HG03025 (cell line): ENCODE measurements around the gene CEP112.

ENCODE experiments used
- ATAC-seq: cut with Tn5 transposase; IDR thresholded peaks from one replicate; pipeline ENCODE4 v1.9.1; 2021; ENCODE audit warnings: mild to moderate bottlenecking, moderate library complexity; ENCODE audit not compliant: unreplicated experiment, low FRiP score

Gene CEP112

DNA sequence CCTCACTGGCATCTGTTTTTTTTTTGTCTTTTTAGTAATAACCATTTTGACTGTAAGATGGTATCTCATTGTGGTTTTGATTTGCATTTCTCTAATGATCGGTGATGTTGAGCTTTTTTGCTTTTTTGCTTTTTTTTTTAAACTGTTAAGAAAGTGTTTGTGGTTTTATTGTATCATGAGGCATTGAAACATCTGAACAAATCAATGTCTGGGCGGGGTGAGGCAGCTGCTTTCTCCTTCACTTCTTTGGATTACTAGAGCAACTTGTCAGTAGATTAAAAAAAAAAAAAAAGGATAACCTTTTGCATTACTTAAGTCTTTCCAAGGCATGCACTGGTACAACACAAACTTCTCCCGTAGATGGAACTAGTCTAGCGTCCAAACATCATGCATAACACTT, 191.7 kb downstream of the CEP112 start:
- ATAC-seq = no peak

GRCh38 chr17:65998675-65999074, 193.3 kb downstream of the CEP112 start:
- ATAC-seq = no peak

- ATAC-seq = no peak
These were observed 197.3 kb downstream of the CEP112 start for GRCh38 chr17:65994679-65995078.

- ATAC-seq = no peak
These were observed 197.8 kb downstream of the CEP112 start for GRCh38 chr17:65994114-65994513.

GRCh38 chr17:65990593-65990992, 201.3 kb downstream of the CEP112 start:
- no peak for ATAC-seq

DNA sequence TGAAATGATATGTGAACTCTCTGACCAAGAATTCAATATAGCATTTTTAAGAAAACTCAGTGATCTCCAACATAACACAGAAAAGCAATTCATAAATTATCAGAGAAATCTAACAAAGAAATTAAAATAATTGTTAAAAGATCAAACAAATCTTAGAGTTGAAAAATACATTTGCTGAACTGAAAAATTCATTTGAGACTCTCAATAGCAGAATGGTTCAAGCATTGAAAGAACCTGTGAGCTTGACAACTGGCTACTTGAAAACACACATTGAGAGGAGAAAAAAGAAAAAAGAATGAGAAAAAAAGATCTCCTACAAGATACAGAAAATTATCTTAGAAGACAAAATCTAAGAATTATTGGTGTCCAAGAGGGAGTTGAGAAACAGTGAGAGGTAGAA, 203.5 kb downstream of the CEP112 start:
- ATAC-seq = no peak

GRCh38 chr17:65987988-65988387, 203.9 kb downstream of the CEP112 start:
- ATAC-seq = no peak

GRCh38 chr17:65985571-65985970, 206.4 kb downstream of the CEP112 start:
- no peak for ATAC-seq

GRCh38 chr17:65984299-65984698, 207.6 kb downstream of the CEP112 start:
- ATAC-seq = no peak

GRCh38 chr17:65978871-65979270, 213.1 kb downstream of the CEP112 start:
- no peak for ATAC-seq

GRCh38 chr17:65977041-65977440, 214.9 kb downstream of the CEP112 start:
- ATAC-seq = no peak

DNA sequence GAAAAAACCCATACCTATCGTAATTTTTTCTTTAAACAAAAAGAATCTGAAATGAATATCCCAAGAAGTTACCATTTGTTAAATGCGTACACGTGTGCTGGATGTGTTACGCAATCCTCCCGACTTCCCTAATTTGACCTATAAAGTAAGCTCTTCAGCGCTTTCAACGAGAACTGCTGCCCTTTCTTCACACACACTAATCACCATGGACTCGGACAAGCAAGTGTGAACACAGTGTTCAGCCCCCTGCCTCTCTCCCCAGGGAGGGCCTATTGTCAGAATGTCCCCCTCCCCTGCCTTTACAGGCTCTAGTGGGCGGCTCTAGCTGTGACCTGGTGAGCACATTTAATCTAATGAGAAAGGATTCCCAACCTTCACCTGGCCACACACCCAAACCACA, 216.1 kb downstream of the CEP112 start:
- ATAC-seq = no peak

DNA sequence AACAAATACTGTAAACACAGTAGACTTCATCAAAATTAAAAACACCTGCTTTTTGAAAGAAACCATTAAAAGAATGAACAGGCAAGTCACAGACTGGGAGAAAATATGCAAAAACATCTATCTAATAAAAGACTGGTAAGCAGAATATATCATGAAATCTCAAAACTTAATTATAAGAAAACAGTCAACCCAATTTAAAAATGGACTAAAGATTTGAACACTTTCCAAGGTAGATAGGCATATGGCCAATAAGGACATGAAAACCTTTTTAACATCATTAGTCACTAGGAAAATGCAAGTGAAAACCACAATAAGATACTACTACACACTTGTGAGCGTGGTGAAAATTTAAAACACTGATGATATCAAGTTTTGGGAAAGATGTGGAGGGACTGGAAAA, 218.7 kb downstream of the CEP112 start:
- no peak for ATAC-seq

- ATAC-seq = no peak
These were observed 224.6 kb downstream of the CEP112 start for GRCh38 chr17:65967372-65967771.

DNA sequence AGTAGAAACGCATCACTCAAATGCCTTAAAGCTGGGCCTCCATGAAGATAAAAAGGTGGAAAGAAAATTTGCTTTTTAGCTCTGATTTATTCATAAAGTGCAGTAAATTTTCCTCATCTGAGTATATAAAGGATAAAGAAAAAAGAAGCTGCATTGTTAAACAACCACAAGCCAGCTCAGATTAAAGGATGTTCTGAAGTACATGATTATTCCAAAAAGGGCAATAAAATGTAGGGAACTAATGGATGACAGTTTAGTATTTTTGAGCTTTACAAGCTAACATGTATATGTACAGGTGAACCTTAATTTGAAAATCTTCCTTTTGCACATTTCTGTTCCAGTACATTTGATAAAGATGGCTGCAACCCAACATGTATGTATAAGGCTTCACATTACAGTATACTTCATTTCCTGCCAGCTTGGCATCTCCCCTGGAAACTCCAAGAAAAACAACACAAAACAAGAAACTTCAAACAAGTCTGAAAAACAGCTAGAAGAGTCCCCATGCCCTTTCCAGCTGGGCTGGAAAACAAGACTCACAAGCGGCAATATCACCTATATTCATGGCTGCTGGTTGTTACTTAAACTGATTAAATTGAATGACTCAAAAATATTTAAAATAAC, 225.7 kb downstream of the CEP112 start:
- ATAC-seq = no peak

DNA sequence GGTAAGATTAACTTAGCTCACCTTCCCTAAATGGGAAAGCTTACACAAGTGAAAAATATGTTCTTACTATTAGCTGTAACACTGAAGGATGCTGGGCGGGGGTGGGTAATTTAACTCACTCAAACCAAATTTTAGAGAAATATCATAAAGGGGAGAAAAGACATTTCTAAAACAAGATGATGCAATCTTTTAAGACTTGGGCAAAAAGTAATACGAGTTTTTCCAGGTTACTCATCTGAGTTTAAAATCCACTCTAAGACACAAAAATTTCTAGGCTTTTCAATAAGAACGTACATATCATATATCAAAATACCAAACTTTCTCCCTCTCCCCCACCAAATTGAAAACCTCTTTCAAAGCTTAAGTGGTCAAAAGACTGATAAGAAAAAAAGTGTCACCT, 228.8 kb downstream of the CEP112 start:
- no peak for ATAC-seq

DNA sequence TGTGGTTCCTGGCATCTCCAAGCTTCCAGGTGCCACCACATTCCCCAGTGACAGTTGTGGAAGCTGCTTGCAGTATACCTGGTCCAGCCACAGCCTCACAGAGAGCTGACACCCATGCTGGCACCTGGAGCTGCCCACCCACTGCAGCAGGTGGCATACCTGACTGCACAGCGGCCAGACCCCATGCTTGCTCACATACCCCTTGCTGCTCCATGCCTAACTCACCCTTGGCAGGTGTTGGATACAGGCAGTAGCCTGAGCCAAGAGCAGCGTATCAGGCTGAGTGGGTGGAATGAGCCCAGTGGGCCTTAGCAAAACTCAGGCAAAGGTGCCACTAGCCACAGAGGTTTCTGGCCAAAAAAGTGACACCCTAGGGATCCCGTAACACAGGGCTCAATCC, 232.3 kb downstream of the CEP112 start:
- no peak for ATAC-seq

DNA sequence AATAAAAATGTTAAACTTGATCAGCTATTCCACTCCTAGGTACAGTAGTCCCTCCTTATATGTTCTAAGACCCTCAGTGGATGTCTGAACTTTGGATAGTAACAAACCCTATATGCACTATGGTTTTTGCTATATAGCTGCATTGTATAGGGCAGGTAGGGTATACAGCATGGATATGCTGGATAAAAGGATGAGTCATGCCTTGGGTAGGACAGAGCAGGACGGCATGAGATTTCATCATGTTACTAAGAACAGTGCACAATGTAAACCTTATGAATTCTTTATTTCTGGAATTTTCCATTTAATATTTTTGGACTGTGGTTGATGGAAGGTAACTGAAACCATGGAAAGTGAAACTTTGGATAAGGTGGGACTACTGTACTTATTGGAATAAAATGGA, 235.1 kb downstream of the CEP112 start:
- ATAC-seq = no peak

- ATAC-seq = no peak
These were observed 237.8 kb downstream of the CEP112 start for GRCh38 chr17:65954148-65954449.

GRCh38 chr17:65953316-65954147, 238.4 kb downstream of the CEP112 start:
- no peak for ATAC-seq

DNA sequence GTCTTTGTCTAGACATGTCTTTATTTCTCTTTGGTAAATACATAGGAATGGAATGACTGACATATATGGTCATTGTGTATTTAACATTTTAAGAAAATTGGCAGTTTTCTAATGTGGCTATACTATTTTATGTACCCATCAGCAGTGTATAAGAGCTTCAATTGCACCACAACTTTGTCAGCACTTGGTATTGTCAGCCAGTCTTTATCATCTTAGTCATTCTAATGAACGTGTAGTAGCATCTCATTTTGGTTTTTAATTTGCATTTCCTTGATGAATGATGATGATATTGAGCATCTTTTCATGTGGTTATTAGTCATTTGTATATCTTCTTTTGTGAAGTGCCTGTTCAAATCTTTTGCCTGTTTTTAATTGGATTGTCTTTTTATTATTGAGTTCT, 239.3 kb downstream of the CEP112 start:
- ATAC-seq = no peak

DNA sequence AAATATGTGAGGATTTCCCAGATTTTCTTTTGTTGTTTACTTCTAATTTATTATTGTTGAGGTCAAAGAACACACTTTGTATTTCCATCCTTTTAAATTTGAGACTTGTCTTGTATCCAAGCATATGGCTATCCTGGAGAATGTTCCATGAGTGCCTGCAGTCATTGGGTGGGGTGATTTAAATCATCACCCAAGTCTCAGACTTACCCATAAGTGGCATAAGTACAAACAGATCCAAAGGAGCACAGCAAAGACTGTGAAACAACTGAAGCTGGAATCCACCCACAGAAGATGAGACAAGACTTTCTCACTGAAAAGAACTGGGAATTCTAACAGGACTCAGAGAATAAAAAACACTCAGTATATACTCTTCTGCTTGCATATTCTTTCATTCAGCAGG, 239.9 kb downstream of the CEP112 start:
- ATAC-seq = no peak
